Stimulated activated CD4-positive, alpha-beta T cell treated with anti-CD3 and anti-CD28 coated beads, TNF-alpha, amount 100 ng/mL, for 1 hour (primary cell): ENCODE measurements around the gene MOG.
"Not testable (repeated sequence)": the region's sequence is repeated elsewhere in the genome, so short reads cannot be mapped to it uniquely, and the experiment has no call there.

ENCODE experiments used
- DNase-seq, 3 donors: peaks; one replicate each; pipeline ENCODE4 v3.0.0-alpha.2; 2020; ENCODE audit warnings: low read depth in 3 of 3, low spot score in 1 of 3

The MOG gene

DNA sequence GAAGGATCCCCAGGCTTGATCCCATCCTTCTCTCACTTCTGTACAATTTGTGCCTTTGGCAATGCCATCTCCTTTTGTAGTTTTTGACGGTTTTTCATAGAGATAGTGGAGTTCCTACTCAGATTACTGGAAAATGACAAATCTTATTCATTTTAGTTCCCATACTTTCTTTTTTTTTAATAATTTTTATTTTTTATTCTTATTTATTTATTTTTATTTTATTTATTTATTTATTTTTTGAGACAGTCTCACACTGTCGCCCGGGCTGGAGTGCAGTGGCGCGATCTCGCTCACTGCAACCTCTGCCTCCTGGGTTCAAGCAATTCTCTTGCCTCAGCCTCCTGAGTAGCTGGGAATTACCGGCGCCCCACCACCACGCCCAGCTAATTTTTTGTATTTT is 19.6 kb upstream of the MOG start:
- DNase-seq = no peak

DNA sequence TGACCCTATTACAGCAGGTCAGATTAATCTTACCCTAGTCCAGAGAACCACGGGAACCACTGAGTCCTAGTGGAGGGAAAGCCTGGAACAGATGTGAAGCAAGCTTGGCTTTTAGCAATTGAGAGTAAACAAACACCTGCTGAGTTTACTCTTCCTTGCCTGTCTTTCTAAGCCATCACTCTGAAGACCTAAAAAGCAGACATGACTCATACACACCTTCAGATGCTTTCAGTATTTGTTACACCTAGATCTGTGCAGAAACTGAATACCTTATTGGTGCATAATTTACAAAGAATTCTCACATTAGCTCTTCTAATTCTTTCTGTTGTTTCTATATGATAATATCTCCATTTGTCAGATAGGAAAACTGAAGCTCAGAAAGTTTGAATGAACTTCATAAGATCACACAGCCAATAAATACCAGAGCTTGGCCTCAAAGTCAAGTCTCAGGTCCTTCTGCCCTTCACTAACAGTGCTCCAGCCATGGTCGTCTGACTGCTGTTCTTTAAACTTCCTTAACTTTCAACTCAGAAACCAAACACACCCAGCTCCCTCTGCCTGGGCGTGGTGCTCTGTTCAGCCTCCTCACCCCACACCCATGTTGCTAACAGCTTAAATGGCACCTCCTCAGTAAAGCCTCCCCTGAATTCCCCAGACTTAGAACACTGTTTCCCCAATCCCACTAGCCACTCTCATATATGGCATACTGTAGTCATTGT is 15.3 kb upstream of the MOG start:
- DNase-seq = no peak

GRCh38 chr6:29647927-29648642 is 8.8 kb upstream of the MOG start:
- DNase-seq = no peak

- peak; percentile 94 for DNase-seq
Observed at GRCh38 chr6:29649701-29650673, 6.9 kb upstream of the MOG start.

DNA sequence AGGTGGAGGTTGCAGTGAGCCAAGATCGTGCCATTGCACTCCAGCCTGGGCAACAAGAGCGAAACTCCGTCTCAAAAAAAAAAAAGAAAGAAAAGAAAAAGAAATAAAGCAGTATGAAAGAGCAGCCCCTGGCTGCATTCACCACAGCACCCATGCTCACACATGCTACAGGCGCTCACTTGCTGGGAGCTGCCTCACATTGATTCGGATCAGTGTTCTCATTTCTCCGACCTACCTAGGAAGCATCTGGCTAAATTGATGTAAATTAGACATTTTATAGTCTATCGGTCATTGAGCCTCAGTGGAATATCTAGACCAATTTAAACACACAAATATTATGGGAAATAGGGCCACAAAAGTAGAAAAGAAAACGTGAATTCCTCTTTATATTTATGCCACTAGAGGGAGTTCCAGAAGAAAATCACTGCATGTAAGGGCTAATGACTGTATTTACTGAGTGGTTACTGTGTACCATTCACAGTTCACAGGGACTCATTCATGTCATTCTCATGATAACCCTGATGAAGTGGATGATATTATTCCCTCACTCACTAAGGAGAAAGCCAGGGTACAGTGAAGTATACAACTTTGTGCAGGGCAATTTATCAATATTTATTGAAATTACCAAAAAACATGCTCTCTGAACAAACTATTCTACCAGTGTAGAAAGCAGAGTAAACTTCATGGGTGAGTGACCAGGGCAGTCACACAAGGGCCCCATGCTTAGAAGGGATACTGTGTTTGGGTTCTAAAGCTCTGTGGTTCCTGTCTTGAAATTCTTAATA is 5.3 kb upstream of the MOG start:
- DNase-seq = no peak

- DNase-seq = no peak
Observed at GRCh38 chr6:29652198-29652584, 4.7 kb upstream of the MOG start.

DNA sequence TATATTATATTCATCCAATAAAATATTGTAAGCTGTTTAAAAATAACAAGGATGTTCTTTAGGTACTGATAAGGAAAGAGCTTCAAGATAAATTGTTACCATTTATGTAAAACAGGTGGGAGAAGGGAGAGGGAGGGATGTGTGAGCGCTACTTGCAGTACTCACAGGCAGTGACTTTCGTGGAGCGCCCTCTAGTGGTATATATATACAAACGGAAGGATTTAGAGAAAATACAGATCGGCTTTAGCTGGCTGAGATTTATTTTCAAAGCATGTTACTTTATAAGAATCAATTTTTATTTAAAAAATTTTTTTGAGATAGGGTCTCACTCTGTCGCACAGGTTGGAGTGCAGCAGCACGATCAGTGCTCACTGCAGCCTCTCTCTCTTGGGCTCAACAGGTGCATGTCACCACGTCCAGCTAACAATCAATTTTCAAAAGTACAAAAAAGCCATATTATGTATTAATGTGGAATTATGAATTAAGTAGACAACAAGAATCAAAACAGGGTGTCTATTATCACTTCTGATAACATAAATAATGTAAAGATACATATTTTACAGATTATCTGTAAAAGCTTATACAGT is 3.3 kb upstream of the MOG start:
- DNase-seq = no peak

GRCh38 chr6:29655658-29656057 is 1.2 kb upstream of the MOG start:
- DNase-seq = no peak

DNA sequence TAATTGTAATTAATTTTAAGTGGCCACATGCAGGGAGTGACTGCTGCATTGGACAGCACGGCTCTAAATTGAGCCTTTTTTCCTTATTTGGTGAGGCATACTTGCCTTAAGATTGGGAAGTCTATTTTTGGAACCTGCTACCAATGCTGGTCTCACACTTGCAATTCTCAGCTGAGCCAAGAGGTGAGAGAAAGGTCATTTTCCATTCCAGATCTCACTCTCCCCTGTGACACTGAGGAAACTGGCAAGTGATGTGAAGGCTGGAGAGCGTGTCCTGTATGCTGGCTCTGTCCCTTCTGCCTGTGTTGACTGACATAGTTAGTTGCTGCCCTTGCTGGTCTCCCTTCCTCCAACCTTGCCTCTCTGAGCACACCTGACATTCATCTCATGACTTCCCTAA is 735 bp upstream of the MOG start:
- DNase-seq = no peak

DNA sequence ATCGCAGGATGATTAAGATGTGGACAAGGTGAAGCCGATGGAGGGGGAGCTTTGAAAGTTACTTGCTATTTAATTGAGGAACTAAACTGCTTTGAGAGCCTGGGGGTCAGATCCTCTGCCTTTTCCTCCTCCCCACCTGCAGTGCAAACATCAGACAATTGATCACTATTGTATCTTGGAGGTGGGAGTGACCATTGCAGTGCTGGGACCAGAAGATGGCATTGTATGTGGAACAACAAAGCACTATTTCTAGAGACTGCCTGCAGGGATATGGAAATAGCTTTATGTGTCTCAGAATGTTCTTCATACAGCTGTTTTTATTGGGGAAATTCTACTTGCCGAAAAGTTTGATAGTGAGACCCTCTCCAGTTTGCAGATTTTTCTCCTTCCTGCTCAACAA is 4.2 kb downstream of the MOG start:
- no peak for DNase-seq

DNA sequence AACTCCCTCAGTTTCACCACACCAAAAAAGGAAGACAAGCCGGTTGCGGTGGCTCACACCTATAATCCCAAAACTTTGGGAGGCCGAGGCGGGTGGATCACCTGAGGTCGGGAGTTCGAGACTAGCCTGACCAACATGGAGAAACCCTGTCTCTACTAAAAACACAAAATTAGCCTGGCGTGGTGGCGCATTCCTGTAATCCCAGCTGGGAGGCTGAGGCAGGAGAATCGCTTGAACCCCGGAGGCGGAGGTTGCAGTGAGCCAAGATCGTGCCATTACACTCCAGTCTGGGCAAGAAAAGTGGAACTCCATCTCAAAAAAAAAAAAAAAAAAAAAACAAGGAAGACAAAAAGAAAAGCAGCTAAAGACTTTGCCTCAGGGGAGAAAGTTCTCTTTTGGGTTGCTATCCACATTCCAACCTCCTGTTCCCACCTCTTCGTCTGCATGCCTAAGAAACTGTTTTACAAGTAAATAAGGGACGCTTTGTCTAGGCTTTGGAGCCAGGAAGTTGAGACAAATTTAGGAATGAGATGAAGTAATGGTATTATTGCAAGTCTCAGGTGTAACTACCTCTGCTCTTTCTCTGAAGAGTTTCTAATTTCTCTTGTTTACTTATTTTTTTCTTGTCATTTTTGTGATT is 4.7 kb downstream of the MOG start:
- not testable (repeated sequence) for DNase-seq

DNA sequence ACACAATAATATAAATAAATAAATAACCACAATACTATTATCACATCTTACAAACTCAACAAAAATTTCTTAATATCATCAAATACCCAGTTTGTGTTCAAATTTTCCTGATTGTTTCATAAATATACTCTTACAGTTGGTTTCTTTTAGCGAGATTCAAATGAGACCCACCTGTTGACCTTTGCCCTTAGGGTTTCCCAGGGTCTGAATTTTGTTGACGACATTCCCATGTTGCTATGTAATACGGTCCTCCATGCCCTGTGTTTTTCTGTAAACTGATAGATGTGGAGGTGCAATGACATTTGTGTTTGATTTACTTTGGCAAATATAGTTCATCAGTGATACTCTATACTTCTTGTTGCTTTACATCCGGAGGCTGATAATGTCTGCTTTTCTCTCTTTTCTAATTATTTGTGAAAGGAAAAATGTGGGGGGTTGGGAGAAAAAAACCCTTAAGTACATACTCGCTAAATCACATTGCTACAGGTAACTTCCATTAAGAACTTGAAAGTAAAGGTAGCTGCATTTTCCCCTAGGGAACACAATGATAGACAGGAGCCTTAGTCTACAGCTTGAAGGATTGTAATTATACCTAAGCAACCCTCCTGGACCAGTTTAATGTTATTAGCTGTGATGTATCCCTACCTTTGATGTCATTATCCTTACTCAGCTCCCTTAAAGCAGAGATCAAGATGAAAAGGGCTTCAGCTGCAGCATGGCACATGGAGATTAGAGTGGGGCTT is 6.6 kb downstream of the MOG start:
- no peak for DNase-seq

DNA sequence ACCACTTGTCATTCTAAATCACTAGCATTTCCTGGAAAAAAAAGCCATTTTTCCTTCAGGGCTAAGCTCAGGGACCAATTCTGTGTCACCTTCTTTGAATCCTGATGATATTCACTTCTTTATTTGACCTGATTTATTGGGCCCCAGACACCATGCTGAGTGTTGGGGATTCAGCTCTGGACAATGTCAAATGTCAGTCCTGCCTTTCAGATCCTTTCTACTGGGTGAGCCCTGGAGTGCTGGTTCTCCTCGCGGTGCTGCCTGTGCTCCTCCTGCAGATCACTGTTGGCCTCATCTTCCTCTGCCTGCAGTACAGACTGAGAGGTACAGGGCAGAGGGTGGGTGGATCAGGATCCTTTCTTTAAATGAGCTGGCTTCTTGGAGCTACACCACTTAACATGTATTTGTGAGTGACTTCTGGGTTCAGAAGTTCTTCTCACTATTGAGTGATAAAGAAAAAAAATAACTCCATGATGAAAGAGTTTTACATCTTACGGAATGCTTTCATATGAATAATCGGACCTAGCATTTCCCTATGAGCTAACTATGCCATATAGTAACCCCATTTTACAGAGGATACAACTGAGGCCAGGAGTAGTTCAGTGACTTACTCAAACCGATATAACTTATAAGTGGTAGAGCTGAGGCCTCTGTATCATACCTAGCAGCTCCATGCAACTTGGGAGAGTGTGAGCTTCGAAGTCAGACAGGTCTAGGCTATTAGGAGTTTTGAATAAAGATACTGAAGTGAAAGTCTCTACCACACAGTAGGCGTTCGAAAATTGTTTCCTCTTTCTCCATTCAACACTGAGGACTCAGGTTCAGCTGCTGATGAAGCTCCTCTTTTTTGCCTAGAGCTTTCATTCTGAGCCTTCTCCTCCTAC is 9.3 kb downstream of the MOG start:
- DNase-seq = no peak

GRCh38 chr6:29666826-29667130 is 9.9 kb downstream of the MOG start:
- no peak for DNase-seq

GRCh38 chr6:29667158-29667557 is 10.3 kb downstream of the MOG start:
- DNase-seq = no peak

DNA sequence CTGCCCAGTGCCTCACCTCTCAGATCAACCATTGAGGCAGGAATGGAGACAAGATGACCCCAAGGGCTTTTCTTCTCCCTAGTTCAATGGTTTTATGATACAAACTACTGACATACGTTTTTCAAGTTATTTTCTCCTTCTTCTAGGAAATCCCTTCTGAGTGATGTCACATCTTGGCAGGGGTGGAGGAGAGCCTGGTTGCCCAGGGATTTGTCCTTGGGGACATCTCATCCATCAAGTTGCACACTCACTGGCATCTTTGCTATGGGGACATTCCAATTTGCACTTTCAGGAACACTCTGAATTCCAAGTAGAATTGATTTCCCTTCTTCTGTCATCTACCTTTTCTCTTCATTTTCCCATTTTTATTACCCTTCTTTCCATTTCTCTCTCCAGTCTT is 14.1 kb downstream of the MOG start:
- DNase-seq = no peak

DNA sequence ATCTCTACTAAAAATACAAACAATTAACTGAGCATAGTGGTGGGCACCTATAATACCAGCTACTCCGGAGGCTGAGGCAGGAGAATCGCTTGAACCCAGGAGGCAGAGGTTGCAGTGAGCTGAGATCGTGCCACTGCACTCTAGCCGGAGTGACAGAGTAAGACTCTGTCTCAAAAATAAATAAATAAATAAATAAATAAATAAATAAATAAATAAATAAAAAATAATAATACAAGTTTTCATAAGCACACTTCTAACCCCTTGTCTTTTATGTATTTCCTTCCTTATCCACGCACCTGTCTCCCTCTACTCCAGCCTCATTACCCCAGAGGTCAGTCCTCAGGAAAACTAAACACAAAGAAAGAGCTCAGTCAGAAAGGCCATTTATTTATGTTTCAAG is 15.2 kb downstream of the MOG start:
- not testable (repeated sequence) for DNase-seq

DNA sequence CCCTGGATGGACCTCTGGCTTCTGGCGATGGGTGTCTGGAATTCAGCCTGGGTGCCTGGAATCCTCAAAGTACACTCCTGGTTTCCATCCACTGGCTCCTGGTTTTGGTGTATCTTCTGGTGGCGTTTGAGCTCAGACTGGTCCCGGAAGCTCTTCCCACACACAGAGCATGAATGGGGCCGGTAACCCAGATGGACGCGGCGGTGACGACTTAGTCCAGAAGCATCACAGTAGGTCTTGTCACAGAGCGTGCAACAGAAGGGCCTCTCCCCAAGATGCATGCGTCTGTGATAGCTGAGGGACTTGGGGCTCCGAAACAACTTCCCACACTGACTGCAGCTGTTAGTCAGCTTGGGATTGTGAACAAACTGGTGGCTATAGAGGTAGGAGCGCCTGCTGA is 16.3 kb downstream of the MOG start:
- no peak for DNase-seq

DNA sequence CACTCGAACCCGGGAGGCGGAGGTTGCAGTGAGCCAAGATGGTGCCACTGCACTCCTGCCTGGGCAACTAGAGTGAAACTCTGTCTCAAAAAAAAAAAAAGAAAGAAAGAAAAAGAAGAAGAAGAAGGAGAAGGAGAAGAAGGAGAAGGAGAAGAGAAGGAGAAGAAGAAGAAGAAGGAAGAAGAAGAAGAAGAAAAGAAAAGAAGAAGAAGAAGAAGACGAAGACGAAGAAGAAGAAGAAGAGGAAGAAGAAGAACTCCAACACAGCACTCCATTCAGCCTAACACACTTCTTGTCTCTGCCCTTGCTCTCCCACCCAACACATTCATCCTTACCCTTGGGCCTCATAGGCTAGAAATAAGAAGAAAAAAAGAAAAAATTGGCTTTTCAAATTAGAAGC is 17.1 kb downstream of the MOG start:
- no peak for DNase-seq
